ENCODE data around the gene PIEZO2.
"Not testable (repeated sequence)": the region's sequence is repeated elsewhere in the genome, so short reads cannot be mapped to it uniquely, and the experiment has no call there.

The PIEZO2 gene

DNA sequence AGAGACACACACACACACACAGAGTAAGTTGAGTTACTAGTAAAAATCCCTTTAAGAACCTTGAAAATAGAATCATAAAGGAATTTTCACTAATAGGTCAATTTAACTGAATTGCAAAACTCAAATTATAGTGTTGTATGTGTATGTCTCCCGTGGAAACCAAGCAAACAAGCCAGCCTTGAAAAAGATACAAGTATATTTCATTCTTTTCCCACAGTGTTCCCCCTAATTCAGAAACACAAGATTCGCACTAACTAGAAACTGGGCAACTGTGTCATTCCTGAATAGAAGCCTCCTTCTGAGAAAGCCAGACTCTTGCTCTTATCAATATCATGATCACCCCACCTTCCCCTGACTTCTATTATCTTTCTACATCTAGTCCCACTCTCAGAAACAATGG is 229.5 kb downstream of the PIEZO2 start:
- TF ChIP-seq, protein P1, sequence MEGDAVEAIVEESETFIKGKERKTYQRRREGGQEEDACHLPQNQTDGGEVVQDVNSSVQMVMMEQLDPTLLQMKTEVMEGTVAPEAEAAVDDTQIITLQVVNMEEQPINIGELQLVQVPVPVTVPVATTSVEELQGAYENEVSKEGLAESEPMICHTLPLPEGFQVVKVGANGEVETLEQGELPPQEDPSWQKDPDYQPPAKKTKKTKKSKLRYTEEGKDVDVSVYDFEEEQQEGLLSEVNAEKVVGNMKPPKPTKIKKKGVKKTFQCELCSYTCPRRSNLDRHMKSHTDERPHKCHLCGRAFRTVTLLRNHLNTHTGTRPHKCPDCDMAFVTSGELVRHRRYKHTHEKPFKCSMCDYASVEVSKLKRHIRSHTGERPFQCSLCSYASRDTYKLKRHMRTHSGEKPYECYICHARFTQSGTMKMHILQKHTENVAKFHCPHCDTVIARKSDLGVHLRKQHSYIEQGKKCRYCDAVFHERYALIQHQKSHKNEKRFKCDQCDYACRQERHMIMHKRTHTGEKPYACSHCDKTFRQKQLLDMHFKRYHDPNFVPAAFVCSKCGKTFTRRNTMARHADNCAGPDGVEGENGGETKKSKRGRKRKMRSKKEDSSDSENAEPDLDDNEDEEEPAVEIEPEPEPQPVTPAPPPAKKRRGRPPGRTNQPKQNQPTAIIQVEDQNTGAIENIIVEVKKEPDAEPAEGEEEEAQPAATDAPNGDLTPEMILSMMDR (IDR thresholded peaks at IDR 0.05; ENCODE audit: extremely low read depth, insufficient read depth, missing control alignments), result no peak
- no peak for DNase-seq (ENCODE audit: low spot score)
- in situ Hi-C loops (cut with MboI; ENCODE audit: low pct_unique_long_range_greater_than_20kb, low sequenced_read_pairs, unreplicated experiment), result no loop called here

DNA sequence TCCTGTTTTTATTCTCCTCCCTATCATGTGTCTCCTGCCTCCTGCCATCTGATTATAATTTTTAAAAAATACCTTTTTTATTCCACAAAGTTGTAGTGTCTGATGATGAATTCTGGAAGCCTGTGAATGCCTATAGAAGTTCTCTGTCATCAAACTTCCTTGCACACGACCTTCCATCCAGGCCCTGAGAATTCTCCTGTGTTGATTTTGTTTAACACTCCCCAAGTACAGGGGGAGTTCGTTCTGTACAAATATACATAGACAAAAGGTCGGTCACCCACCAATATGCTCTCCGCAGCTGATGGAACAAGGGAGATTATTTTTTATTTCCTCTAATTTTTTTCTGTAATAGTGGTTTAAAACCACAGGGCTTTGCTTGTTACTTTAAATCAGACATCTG is 232.5 kb downstream of the PIEZO2 start:
- DNase-seq (ENCODE audit: low spot score), result no peak
- TF ChIP-seq, protein P1 (IDR thresholded peaks at IDR 0.05; ENCODE audit: extremely low read depth, insufficient read depth, missing control alignments), result no peak
- in situ Hi-C loops (cut with MboI; ENCODE audit: low pct_unique_long_range_greater_than_20kb, low sequenced_read_pairs, unreplicated experiment), result no loop called here

DNA sequence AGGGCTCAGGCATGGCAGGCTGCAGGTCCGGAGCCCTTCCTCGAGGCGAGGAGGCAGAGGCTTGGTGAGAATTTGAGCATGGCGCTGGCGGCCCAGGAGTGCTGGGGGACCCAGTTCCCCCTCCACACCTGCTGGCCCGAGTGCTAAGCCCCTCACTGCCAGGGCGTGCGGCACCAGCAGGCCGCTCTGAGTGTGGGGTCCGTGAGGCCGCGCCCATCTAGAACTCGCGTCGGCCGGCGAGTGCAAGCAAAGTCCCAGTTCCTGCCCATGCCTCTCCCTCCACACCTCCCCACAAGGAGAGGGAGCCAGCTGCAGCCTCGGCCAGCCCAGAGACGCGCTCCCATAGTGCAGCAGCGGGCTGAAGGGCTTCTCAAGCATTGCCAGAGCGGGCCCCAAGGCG is 233.0 kb downstream of the PIEZO2 start:
- in situ Hi-C loops (cut with MboI; ENCODE audit: low pct_unique_long_range_greater_than_20kb, low sequenced_read_pairs, unreplicated experiment), result no loop called here
- TF ChIP-seq, protein P1 (IDR thresholded peaks at IDR 0.05; ENCODE audit: extremely low read depth, insufficient read depth, missing control alignments), result no peak

DNA sequence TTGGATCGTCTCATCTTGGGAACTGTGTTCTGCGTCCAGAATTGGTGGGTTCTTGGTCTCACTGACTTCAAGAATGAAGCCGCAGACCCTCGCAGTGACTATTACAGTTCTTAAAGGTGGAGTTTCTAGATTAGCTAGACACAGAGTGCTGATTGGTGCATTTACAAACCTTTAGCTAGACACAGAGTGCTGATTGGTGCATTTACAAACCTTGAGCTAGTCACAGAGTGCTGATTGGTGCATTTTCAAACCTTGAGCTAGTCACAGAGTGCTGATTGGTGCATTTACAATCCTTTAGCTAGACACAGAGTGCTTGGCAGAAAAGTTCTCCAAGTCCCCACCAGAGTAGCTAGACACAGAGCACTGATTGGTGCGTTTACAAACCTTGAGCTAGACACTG is 233.6 kb downstream of the PIEZO2 start:
- DNase-seq (ENCODE audit: low spot score); in situ Hi-C loops (cut with MboI; ENCODE audit: low pct_unique_long_range_greater_than_20kb, low sequenced_read_pairs, unreplicated experiment): not testable (repeated sequence)

More for the DNA sequence above, 233.0 kb downstream of the PIEZO2 start:
- no peak for DNase-seq (ENCODE audit: low spot score)

DNA sequence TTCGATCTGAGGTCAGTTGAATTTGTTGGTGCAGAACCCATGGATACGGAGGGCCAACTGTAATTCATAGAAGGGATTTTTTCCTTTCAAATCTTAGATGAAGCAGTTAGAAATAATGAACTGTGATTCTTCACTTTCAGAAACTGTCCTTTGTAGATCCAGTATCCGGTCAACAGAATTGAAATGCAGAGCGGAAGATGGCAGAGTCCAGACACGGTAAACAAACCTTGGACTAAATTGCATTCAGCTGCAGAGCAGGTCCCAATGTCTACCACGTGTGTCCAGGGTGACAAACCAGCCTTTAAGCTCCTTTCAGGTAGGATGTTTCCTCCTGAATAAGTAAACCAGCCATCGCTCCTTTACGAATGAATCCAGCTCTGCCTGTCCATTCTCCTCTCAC is 234.8 kb downstream of the PIEZO2 start:
- in situ Hi-C loops (cut with MboI; ENCODE audit: low pct_unique_long_range_greater_than_20kb, low sequenced_read_pairs, unreplicated experiment); DNase-seq (ENCODE audit: low spot score): not testable (repeated sequence)

DNA sequence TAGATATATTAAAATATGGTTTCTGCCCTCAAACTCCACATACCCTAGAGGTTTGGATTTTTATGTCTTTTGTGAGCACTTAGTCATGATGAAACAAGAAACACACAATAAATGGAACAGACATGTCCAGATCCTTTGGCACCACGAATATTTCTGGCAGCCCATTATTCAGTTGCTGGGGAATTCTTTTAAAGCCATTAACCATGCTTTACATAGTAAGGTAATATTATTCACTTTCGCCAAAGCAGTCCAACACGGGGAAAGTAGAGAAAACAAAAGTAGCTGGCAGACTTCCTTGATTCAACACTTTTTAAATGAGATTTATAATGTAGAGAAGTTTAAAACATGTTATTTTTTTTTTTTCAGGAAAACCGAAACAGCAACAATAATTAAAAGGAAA is 235.4 kb downstream of the PIEZO2 start:
- in situ Hi-C loops (cut with MboI; ENCODE audit: low pct_unique_long_range_greater_than_20kb, low sequenced_read_pairs, unreplicated experiment), result no loop called here
- DNase-seq (ENCODE audit: low spot score), result no peak
- TF ChIP-seq, protein P1 (IDR thresholded peaks at IDR 0.05; ENCODE audit: extremely low read depth, insufficient read depth, missing control alignments), result no peak

DNA sequence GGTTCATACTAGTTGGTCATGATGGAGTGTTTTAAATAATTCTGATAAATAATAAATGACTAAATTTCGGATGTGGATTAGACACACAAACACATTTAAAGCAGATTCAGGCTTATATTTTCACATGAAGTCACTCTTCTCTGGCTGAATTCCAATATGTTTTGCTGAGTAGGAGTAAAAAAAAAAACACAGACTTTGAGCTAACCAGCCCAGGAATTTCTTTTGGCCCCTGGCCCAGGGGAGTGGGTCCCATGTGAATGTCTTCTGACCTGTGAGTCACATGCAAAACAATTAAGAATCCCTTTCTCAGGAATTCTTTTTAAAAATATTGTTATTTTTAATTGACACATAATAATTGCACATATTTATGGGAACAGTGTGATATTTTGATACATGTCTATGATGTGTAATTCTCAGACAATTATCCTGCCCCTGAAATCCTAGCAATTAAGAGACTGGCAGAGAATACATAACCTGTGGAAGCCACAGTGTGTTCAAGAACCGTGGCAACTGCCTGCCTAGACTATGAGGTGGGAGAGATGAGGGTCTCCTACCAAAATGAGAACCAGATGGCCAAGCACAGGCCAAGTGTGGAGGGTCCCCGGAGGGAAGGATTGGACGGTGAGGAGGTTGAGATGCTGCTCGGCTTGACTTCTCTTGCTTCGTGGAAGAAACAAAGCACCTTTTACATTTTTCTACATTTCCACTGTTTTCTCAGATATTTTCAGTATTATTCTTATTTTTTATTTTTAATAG is 236.4 kb downstream of the PIEZO2 start:
- TF ChIP-seq, protein P1 (IDR thresholded peaks at IDR 0.05; ENCODE audit: extremely low read depth, insufficient read depth, missing control alignments), result no peak
- in situ Hi-C loops (cut with MboI; ENCODE audit: low pct_unique_long_range_greater_than_20kb, low sequenced_read_pairs, unreplicated experiment), result no loop called here
- no peak for DNase-seq (ENCODE audit: low spot score)

DNA sequence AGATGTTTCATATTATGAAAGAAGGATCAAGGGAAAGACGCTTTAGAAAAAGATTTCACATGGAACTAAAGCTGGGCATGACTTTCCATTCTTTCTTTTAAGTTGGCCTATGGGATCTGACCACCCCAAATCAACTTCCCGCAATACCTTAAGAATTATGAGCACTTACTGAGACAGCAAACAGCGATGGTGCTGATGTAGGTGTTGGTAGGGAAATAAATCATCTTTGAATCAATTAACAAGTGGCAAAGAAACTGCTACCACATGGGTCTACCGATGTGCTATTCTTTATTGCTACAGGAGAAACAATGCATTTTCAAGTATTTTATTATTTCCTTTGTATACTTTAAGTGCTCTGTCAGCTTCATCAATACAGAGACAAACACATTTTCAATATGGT is 239.6 kb downstream of the PIEZO2 start:
- DNase-seq (ENCODE audit: low spot score), result no peak
- in situ Hi-C loops (cut with MboI; ENCODE audit: low pct_unique_long_range_greater_than_20kb, low sequenced_read_pairs, unreplicated experiment), result no loop called here

More for the DNA sequence above, 239.6 kb downstream of the PIEZO2 start:
- TF ChIP-seq, protein P1 (IDR thresholded peaks at IDR 0.05; ENCODE audit: extremely low read depth, insufficient read depth, missing control alignments), result no peak

All from GM13977 (cell line).